Measurements from ENCODE around the gene CEP57L1. TPM values are rescaled to one million over a fixed set of nuclear protein-coding genes. Genes with fewer than 3 reads are reported as not detected.
"Not testable (repeated sequence)": the region's sequence is repeated elsewhere in the genome, so short reads cannot be mapped to it uniquely, and the experiment has no call there.

Gene CEP57L1
- total and polyA plus RNA-seq, 8 donors = 11.3 to 42.5 (median 33.6) TPM

DNA sequence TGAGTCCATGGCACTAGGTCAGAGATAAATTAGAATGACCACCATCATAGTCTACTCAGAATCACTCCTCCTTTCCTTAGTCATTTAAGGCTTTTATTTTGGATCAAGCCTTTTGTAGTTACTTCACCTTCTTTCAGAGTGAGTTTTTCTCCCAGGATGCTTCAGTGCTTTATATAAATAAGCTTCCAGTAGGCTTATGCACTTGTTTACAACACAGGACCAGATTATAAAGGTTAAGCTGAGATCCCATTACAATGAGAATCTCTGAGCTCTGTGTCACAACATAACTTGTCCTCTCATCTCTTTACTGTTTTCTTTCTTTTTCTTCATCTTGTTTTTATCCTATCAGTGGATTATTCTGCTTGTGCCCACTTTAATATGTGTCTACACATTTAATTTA lies 47.9 kb downstream of the CEP57L1 start:
- H3K9me3 ChIP-seq = no peaks in the 10 kb centered on the region
- H3K36me3 ChIP-seq = peaks cover 0 to 10% of the 10 kb centered on the region in 2 donors
- intact Hi-C loops (cut with DNase I) = no loop called here
- no peak overlapping the region for H3K27ac ChIP-seq
- H3K4me1 ChIP-seq = no peaks in the 10 kb centered on the region
- TF ChIP-seq, protein P1, sequence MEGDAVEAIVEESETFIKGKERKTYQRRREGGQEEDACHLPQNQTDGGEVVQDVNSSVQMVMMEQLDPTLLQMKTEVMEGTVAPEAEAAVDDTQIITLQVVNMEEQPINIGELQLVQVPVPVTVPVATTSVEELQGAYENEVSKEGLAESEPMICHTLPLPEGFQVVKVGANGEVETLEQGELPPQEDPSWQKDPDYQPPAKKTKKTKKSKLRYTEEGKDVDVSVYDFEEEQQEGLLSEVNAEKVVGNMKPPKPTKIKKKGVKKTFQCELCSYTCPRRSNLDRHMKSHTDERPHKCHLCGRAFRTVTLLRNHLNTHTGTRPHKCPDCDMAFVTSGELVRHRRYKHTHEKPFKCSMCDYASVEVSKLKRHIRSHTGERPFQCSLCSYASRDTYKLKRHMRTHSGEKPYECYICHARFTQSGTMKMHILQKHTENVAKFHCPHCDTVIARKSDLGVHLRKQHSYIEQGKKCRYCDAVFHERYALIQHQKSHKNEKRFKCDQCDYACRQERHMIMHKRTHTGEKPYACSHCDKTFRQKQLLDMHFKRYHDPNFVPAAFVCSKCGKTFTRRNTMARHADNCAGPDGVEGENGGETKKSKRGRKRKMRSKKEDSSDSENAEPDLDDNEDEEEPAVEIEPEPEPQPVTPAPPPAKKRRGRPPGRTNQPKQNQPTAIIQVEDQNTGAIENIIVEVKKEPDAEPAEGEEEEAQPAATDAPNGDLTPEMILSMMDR (IDR thresholded peaks at IDR 0.05) = no peak
- no peaks in the 10 kb centered on the region for H3K27me3 ChIP-seq
- ATAC-seq (no peak), DNase-seq (no peak)
- no peak overlapping the region for H3K4me3 ChIP-seq

DNA sequence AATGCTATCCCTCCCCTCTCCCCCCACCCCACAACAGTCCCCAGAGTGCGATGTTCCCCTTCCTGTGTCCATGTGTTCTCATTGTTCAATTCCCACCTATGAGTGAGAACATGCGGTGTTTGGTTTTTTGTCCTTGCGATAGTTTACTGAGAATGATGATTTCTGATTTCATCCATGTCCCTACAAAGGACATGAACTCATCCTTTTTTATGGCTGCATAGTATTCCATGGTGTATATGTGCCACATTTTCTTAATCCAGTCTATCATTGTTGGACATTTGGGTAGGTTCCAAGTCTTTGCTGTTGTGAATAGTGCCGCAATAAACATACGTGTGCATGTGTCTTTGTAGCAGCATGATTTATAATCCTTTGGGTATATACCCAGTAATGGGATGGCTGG lies 52.9 kb downstream of the CEP57L1 start:
- H3K4me1 ChIP-seq; H3K9me3 ChIP-seq; H3K4me3 ChIP-seq; intact Hi-C loops (cut with DNase I); DNase-seq; ATAC-seq; H3K27me3 ChIP-seq; H3K27ac ChIP-seq; H3K36me3 ChIP-seq: not testable (repeated sequence)

DNA sequence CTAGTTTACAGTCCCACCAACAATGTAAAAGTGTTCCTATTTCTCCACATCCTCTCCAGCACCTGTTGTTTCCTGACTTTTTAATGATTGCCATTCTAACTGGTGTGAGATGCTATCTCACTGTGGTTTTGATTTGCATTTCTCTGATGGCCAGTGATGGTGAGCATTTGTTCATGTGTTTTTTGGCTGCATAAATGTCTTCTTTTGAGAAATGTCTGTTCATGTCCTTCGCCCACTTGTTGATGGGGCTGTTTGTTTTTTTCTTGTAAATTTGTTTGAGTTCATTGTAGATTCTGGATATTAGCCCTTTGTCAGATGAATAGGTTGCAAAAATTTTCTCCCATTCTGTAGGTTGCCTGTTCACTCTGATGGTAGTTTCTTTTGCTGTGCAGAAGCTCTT lies 53.4 kb downstream of the CEP57L1 start:
- H3K27ac ChIP-seq; H3K36me3 ChIP-seq; intact Hi-C loops (cut with DNase I); H3K4me3 ChIP-seq; H3K27me3 ChIP-seq; DNase-seq; H3K9me3 ChIP-seq; ATAC-seq; H3K4me1 ChIP-seq: not testable (repeated sequence)

DNA sequence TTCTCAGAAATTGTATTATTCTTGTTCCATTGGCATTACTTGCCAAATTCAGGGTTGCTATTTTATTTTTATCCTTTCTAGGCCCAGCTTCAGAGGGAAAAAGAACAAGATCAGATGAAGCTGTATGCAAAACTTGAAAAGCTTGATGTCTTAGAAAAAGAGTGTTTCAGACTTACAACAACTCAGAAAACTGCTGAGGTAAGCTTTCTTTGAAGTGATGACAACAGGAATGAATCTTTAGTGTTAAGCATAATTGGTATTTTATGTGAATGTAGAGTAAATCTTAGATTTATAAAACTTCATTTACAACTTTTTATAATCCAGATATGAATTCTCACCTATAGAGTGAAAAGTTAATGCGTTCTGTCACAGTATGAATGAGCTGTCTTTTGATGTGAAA lies 58.4 kb downstream of the CEP57L1 start:
- DNase-seq (no peak), ATAC-seq (no peak)
- TF ChIP-seq, protein P1 (IDR thresholded peaks at IDR 0.05) = no peak
- peaks cover 0 to 4% of the 10 kb centered on the region in 2 donors for H3K36me3 ChIP-seq
- H3K27ac ChIP-seq = no peak overlapping the region
- no peak overlapping the region for H3K4me3 ChIP-seq
- no peaks in the 10 kb centered on the region for H3K4me1 ChIP-seq
- H3K9me3 ChIP-seq = peaks cover 0 to 5% of the 10 kb centered on the region in 2 donors
- intact Hi-C loops (cut with DNase I) = no loop called here
- H3K27me3 ChIP-seq = no peaks in the 10 kb centered on the region

DNA sequence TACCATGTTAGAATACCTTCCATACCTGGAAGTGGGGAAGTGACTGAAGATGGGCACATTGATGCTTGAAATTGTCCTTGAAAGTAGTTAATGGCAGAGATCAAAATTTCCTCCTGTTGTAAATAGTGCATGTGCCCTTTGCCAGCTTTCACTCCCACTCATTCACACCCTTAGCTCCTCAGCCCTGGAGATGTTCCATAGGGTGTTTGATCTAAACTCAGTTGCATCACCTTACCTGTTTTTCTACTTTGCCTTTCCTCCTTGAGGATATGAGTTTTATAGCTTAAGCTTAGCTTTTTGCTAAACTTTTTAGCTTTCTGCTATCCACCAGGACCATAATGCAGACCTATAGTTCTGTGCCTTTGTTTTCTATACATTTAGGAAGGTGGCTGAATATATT lies 69.0 kb downstream of the CEP57L1 start:
- H3K27ac ChIP-seq = no peak overlapping the region
- H3K4me3 ChIP-seq = no peak overlapping the region
- TF ChIP-seq, protein P1 (IDR thresholded peaks at IDR 0.05) = no peak
- no peaks in the 10 kb centered on the region for H3K4me1 ChIP-seq
- no peaks in the 10 kb centered on the region for H3K27me3 ChIP-seq
- ATAC-seq (no peak), DNase-seq (no peak)
- intact Hi-C loops (cut with DNase I) = no loop called here
- H3K9me3 ChIP-seq = no peaks in the 10 kb centered on the region
- H3K36me3 ChIP-seq = peaks cover 0 to 5% of the 10 kb centered on the region in 2 donors

DNA sequence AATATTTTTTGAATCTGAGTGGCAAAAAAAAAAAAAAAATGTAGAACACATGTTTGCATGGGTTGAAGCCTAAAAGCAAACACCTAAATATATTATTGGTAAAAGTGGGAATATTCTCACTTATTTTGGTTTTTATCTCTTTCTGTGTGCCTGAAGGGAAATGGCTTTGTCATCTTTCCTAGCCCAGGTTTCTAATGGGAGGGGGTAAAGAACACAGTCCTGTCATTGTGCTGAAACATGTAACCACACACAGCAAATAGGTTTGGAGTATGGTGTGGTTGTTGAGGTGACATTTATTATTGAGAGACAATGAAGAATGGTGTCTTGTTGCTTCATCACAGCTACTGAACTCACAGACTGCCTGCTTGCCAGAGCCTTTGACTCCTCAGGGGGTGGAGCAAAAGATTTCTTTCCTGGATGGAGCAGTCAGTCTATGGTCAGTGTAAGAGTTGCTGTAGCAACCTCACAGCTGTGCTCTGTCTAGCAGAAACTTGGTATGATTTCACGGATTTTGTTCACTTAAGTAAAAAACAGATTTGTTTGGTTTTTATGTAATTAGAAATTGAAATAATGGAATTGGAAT lies 70.2 kb downstream of the CEP57L1 start:
- no peaks in the 10 kb centered on the region for H3K4me1 ChIP-seq
- H3K4me3 ChIP-seq = no peak overlapping the region
- H3K27me3 ChIP-seq = no peaks in the 10 kb centered on the region
- H3K36me3 ChIP-seq = no peaks in the 10 kb centered on the region
- no peak overlapping the region for H3K27ac ChIP-seq
- peak; percentile 85 for ATAC-seq
- TF ChIP-seq, protein P1 (IDR thresholded peaks at IDR 0.05) = no peak
- peak in 3 of 4 donors; percentile 32 to 90 (median 77) for DNase-seq
- H3K9me3 ChIP-seq = no peaks in the 10 kb centered on the region
- intact Hi-C loops (cut with DNase I) = no loop called here

All from left lung (tissue), 10 donors.